DND-41 (cell line): Measurements from ENCODE around the gene PPDPF.

Experiments
- ATAC-seq: fragments of 200-7000 bp; cut with Tn5 transposase; 3 replicates; pipeline ENCODE4 v1.9.1; 2021; ENCODE audit warnings: low read depth; ENCODE audit not compliant: insufficient read depth
- DNase-seq: peaks from one replicate; pipeline ENCODE4 v3.0.0-alpha.2; 2020
- H2AFZ ChIP-seq: 2 replicates; pipeline ENCODE4 v1.6.0; 2012; ENCODE audit warnings: low read depth, low read length
- H3K27ac ChIP-seq: 2 replicates; pipeline ENCODE4 v1.5.1; 2012; ENCODE audit warnings: low read length, inconsistent platforms
- H3K27me3 ChIP-seq: fragments of 200-600 bp; sonication (generic); 2 replicates; pipeline ENCODE4 v1.6.0; 2012; ENCODE audit warnings: low read length, mild to moderate bottlenecking, inconsistent platforms; ENCODE audit not compliant: insufficient read depth, poor library complexity
- H3K36me3 ChIP-seq: 2 replicates; pipeline ENCODE4 v1.5.1; 2012; ENCODE audit warnings: low read length, inconsistent platforms; ENCODE audit not compliant: insufficient read depth
- H3K4me1 ChIP-seq: 2 replicates; pipeline ENCODE4 v1.5.1; 2012; ENCODE audit warnings: mild to moderate bottlenecking, low read length; ENCODE audit not compliant: insufficient read depth
- H3K4me2 ChIP-seq: 2 replicates; pipeline ENCODE4 v1.6.0; 2012; ENCODE audit warnings: mild to moderate bottlenecking, moderate library complexity, low read length, inconsistent platforms; ENCODE audit not compliant: insufficient read depth
- H3K4me3 ChIP-seq, 2 experiments: fragments of 200-600 bp in 1 of 2; shearing (Covaris generic) in 1 of 2; 2 replicates each; pipeline ENCODE4 v1.5.1; 2012 to 2016; ENCODE audit warnings: inconsistent platforms in 2 of 2, low read length in 2 of 2, mild to moderate bottlenecking in 2 of 2, low read depth in 1 of 2, moderate library complexity in 1 of 2
- H3K79me2 ChIP-seq: 2 replicates; pipeline ENCODE4 v1.6.0; 2012; ENCODE audit warnings: low read length, inconsistent platforms; ENCODE audit not compliant: insufficient read depth
- H3K9ac ChIP-seq: 2 replicates; pipeline ENCODE4 v1.6.0; 2012; ENCODE audit warnings: low read depth, mild to moderate bottlenecking, inconsistent platforms, low read length, moderate library complexity
- H3K9me3 ChIP-seq: 2 replicates; pipeline ENCODE4 v1.5.1; 2012; ENCODE audit warnings: low read length, moderate library complexity, mild to moderate bottlenecking, inconsistent platforms; ENCODE audit not compliant: insufficient read depth, severe bottlenecking
- H4K20me1 ChIP-seq: 2 replicates; pipeline ENCODE4 v1.6.0; 2012; ENCODE audit warnings: low read length; ENCODE audit not compliant: insufficient read depth
- CTCF ChIP-seq: IDR thresholded peaks from 2 replicates; pipeline ENCODE4 v1.5.1; 2012; ENCODE audit warnings: borderline replicate concordance, low read length, moderate library complexity, mild to moderate bottlenecking; ENCODE audit not compliant: poor library complexity, severe bottlenecking; ENCODE audit errors: extremely low read depth
- EZH2 ChIP-seq: IDR thresholded peaks from 3 replicates; pipeline ENCODE4 v1.6.1; 2012; ENCODE audit warnings: borderline replicate concordance, low read depth, mild to moderate bottlenecking, moderate library complexity, low read length, inconsistent platforms; ENCODE audit not compliant: severe bottlenecking

PPDPF gene

GRCh38 chr20:63539092-63539430, 18.5 kb downstream of the PPDPF start:
- H3K9ac ChIP-seq = 0 out of 2 replicates have a peak overlapping the region, but pooled peaks have one; percentile 50
- H3K4me3 ChIP-seq = no peak overlapping the region
- no peaks in the 10 kb centered on the region for H3K79me2 ChIP-seq
- no peaks in the 10 kb centered on the region for H3K27me3 ChIP-seq
- H3K27ac ChIP-seq = no peak overlapping the region
- no peaks in the 10 kb centered on the region for H3K9me3 ChIP-seq
- H3K4me2 ChIP-seq = no peak overlapping the region
- peaks cover 7% of the 10 kb centered on the region; the same call in 1 of the 2 replicates for H4K20me1 ChIP-seq
- DNase-seq = no peak
- TF ChIP-seq CTCF = no peak
- TF ChIP-seq EZH2 = no peak
- ATAC-seq = no peak
- no peak overlapping the region for H2AFZ ChIP-seq
- no peaks in the 10 kb centered on the region for H3K36me3 ChIP-seq
- H3K4me1 ChIP-seq = peaks cover 21% of the 10 kb centered on the region

GRCh38 chr20:63539441-63540370, 19.1 kb downstream of the PPDPF start:
- Histone ChIP-seq H3K36me3 (no peaks in the 10 kb centered on the region), H3K9ac (no peak overlapping the region), H3K4me1 (peaks cover 21% of the 10 kb centered on the region), H3K27ac (no peak overlapping the region), H3K79me2 (no peaks in the 10 kb centered on the region), H3K9me3 (no peaks in the 10 kb centered on the region), H2AFZ (no peak overlapping the region), H3K4me2 (no peak overlapping the region), H4K20me1 (peaks cover 4% of the 10 kb centered on the region; the same call in 1 of the 2 replicates), H3K27me3 (no peaks in the 10 kb centered on the region), H3K4me3 (no peak overlapping the region)
- TF ChIP-seq CTCF (no peak), EZH2 (no peak)
- ATAC-seq (no peak), DNase-seq (no peak)

- Histone ChIP-seq H3K27ac (no peak overlapping the region), H3K9me3 (no peaks in the 10 kb centered on the region), H3K36me3 (no peaks in the 10 kb centered on the region), H2AFZ (no peak overlapping the region), H3K27me3 (no peaks in the 10 kb centered on the region), H3K79me2 (no peaks in the 10 kb centered on the region), H3K4me2 (no peak overlapping the region), H3K4me1 (peaks cover 21% of the 10 kb centered on the region), H3K9ac (no peak overlapping the region), H3K4me3 (no peak overlapping the region), H4K20me1 (peaks cover 7% of the 10 kb centered on the region; the same call in 1 of the 2 replicates)
- DNase-seq (no peak), ATAC-seq (no peak)
- TF ChIP-seq CTCF (no peak), EZH2 (no peak)
Observed at GRCh38 chr20:63540417-63541186, 20.0 kb downstream of the PPDPF start.
